Endothelial cell (in vitro differentiated cells): Measurements from ENCODE around the gene ARHGAP32. TPM values are rescaled to one million over a fixed set of nuclear protein-coding genes. Genes with fewer than 3 reads are reported as not detected.
"Not testable (repeated sequence)": the region's sequence is repeated elsewhere in the genome, so short reads cannot be mapped to it uniquely, and the experiment has no call there.

Experiments used
- DNase-seq: peaks from one replicate; pipeline ENCODE4 v3.0.0; 2021; ENCODE audit warnings: low spot score
- H3K27ac Mint-ChIP-seq: one replicate; pipeline ENCODE4 v1.8.0; 2021; ENCODE audit warnings: mixed read lengths, inconsistent platforms; ENCODE audit not compliant: unreplicated experiment
- H3K27me3 Mint-ChIP-seq: one replicate; pipeline ENCODE4 v1.8.0; 2021; ENCODE audit warnings: mild to moderate bottlenecking, moderate library complexity, mixed read lengths, inconsistent platforms; ENCODE audit not compliant: unreplicated experiment
- H3K36me3 Mint-ChIP-seq: one replicate; pipeline ENCODE4 v1.8.0; 2021; ENCODE audit warnings: mild to moderate bottlenecking, low read depth, mixed read lengths, inconsistent platforms; ENCODE audit not compliant: unreplicated experiment
- H3K4me1 Mint-ChIP-seq: one replicate; pipeline ENCODE4 v1.8.0; 2021; ENCODE audit warnings: mild to moderate bottlenecking, mixed read lengths, inconsistent platforms; ENCODE audit not compliant: unreplicated experiment
- H3K4me3 Mint-ChIP-seq: one replicate; pipeline ENCODE4 v1.8.0; 2021; ENCODE audit warnings: mild to moderate bottlenecking, mixed read lengths, inconsistent platforms; ENCODE audit not compliant: unreplicated experiment
- H3K9me3 Mint-ChIP-seq: one replicate; pipeline ENCODE4 v1.8.0; 2021; ENCODE audit warnings: mixed read lengths, inconsistent platforms; ENCODE audit not compliant: unreplicated experiment
- CTCF ChIP-seq: fragments of 200-600 bp; sonication (generic); IDR thresholded peaks from one replicate; pipeline ENCODE4 v1.5.0; 2021; ENCODE audit warnings: antibody characterized with exemption; ENCODE audit not compliant: unreplicated experiment
- total RNA-seq: library from RNA; stranded (reverse); fragmentation: NEBNext Ultra II Directional; extraction: Animal tissue kit (Norgen Biotek cat#: 25700); gene quantifications from one replicate; pipeline ENCODE4 v1.2.1, GENCODE V29; 2021; ENCODE audit not compliant: unreplicated experiment

ARHGAP32 gene
- total RNA-seq, 1 donor from 2014 or later: 14.5 TPM

- Mint-ChIP-seq H3K27me3 (peaks cover 4% of the 10 kb centered on the region), H3K4me1 (peaks cover 4% of the 10 kb centered on the region), H3K9me3 (no peaks in the 10 kb centered on the region), H3K36me3 (no peaks in the 10 kb centered on the region), H3K4me3 (no peak overlapping the region), H3K27ac (no peak overlapping the region)
- no peak for DNase-seq
- no peak for TF ChIP-seq CTCF
Observed at GRCh38 chr11:129013737-129014475, 178.2 kb downstream of the ARHGAP32 start.

GRCh38 chr11:129012880-129013279, 179.2 kb downstream of the ARHGAP32 start:
- TF ChIP-seq CTCF: no peak
- H3K9me3 Mint-ChIP-seq: no peaks in the 10 kb centered on the region
- H3K36me3 Mint-ChIP-seq: no peaks in the 10 kb centered on the region
- H3K4me3 Mint-ChIP-seq: no peak overlapping the region
- H3K27me3 Mint-ChIP-seq: peaks cover 4% of the 10 kb centered on the region
- H3K4me1 Mint-ChIP-seq: peaks cover 4% of the 10 kb centered on the region
- DNase-seq: no peak
- H3K27ac Mint-ChIP-seq: no peak overlapping the region

GRCh38 chr11:129006161-129006560, 186.0 kb downstream of the ARHGAP32 start:
- no peaks in the 10 kb centered on the region for H3K4me1 Mint-ChIP-seq
- no peaks in the 10 kb centered on the region for H3K9me3 Mint-ChIP-seq
- H3K27ac Mint-ChIP-seq: no peak overlapping the region
- no peak for TF ChIP-seq CTCF
- no peak overlapping the region for H3K4me3 Mint-ChIP-seq
- H3K27me3 Mint-ChIP-seq: peaks cover 5% of the 10 kb centered on the region
- no peaks in the 10 kb centered on the region for H3K36me3 Mint-ChIP-seq
- DNase-seq: no peak

GRCh38 chr11:128999165-128999564, 193.0 kb downstream of the ARHGAP32 start:
- Mint-ChIP-seq H3K36me3 (peaks cover 13% of the 10 kb centered on the region), H3K4me3 (peak overlapping the region; percentile 62)
- not testable (repeated sequence) for H3K9me3 Mint-ChIP-seq, H3K4me1 Mint-ChIP-seq, DNase-seq, H3K27me3 Mint-ChIP-seq, H3K27ac Mint-ChIP-seq

DNA sequence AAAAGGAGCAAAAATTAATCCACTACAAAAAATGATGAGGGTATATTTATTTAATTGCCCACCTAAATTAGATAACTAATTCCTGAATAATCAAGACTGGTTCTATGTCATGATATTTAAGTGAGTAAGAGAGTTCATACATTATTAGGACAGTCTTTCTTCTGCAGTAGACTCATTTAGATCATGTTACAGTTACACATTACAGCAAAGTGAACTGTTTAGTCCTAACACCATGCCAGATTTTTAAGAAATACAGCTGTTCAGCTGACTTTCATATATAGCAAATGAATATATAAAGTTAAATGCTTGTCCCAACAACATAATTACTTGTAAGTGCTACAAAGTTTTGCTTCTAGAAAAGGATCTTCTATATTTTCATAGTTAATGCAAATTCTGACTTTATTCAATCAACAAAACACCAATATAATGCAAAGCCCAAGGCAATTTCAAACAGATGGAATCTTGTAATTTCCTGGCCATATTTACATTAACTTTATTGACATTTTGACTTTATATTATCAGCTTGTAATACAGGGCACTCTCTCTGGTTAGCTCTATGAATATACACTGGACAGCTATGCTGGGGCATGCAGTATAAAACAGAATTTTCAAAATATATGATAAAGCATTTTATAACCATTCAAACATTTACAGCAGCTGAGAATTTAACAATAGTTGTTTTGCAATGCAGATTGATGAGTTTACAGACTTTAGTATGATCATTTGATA, 203.7 kb downstream of the ARHGAP32 start:
- Mint-ChIP-seq H3K36me3 (no peaks in the 10 kb centered on the region), H3K4me3 (no peak overlapping the region), H3K27ac (no peak overlapping the region), H3K9me3 (no peaks in the 10 kb centered on the region), H3K27me3 (no peaks in the 10 kb centered on the region), H3K4me1 (peaks cover 4% of the 10 kb centered on the region)
- TF ChIP-seq CTCF: no peak
- no peak for DNase-seq
